ENCODE measurements around the gene PTGES3.
A peak's percentile ranks its signal among the peaks of the same experiment; 100 is the strongest.

The PTGES3 gene

GRCh38 chr12:56688846-56689109 is 694 bp upstream of the PTGES3 start:
- H3K4me3 ChIP-seq (replicated peaks in 1 of 2; ENCODE audit: low read depth in 2 of 2, low read length in 2 of 2): peak overlapping the region; percentile 55 to 61
- DNase-seq (ENCODE audit: low read depth in 2 of 2): no peak
- TF ChIP-seq CTCF (IDR thresholded peaks at IDR 0.05; ENCODE audit: low read depth, low read length): no peak

GRCh38 chr12:56687223-56688128 is 608 bp downstream of the PTGES3 start:
- peak; percentile 38 to 39 for DNase-seq (ENCODE audit: low read depth in 2 of 2)
- peak overlapping the region; percentile 96 to 98 for H3K4me3 ChIP-seq (replicated peaks in 1 of 2; ENCODE audit: low read depth in 2 of 2, low read length in 2 of 2)
- no peak for TF ChIP-seq CTCF (IDR thresholded peaks at IDR 0.05; ENCODE audit: low read depth, low read length)

GRCh38 chr12:56684745-56685359 is 3.2 kb downstream of the PTGES3 start:
- no peak for TF ChIP-seq CTCF (IDR thresholded peaks at IDR 0.05; ENCODE audit: low read depth, low read length)
- DNase-seq (ENCODE audit: low read depth in 2 of 2): peak in 1 of 2 donors; percentile 29
- peak overlapping the region in 1 of 2 donors; percentile 35 for H3K4me3 ChIP-seq (replicated peaks in 1 of 2; ENCODE audit: low read depth in 2 of 2, low read length in 2 of 2)

- no peak overlapping the region for H3K4me3 ChIP-seq (replicated peaks in 1 of 2; ENCODE audit: low read depth in 2 of 2, low read length in 2 of 2)
- TF ChIP-seq CTCF (IDR thresholded peaks at IDR 0.05; ENCODE audit: low read depth, low read length): no peak
- DNase-seq (ENCODE audit: low read depth in 2 of 2): no peak
Measured at GRCh38 chr12:56682323-56682722, 5.8 kb downstream of the PTGES3 start.

GRCh38 chr12:56679883-56680575 is 8.1 kb downstream of the PTGES3 start:
- no peak overlapping the region for H3K4me3 ChIP-seq (replicated peaks in 1 of 2; ENCODE audit: low read depth in 2 of 2, low read length in 2 of 2)
- DNase-seq (ENCODE audit: low read depth in 2 of 2): no peak
- TF ChIP-seq CTCF (IDR thresholded peaks at IDR 0.05; ENCODE audit: low read depth, low read length): no peak

- no peak for DNase-seq (ENCODE audit: low read depth in 2 of 2)
- TF ChIP-seq CTCF (IDR thresholded peaks at IDR 0.05; ENCODE audit: low read depth, low read length): no peak
- no peak overlapping the region for H3K4me3 ChIP-seq (replicated peaks in 1 of 2; ENCODE audit: low read depth in 2 of 2, low read length in 2 of 2)
Measured at GRCh38 chr12:56678852-56679251, 9.2 kb downstream of the PTGES3 start.

Measured in cardiac fibroblast (primary cell).